LoVo (cell line): ENCODE data around the gene GRK1.

Source experiments
- DNase-seq: peaks from one replicate; pipeline ENCODE4 v3.0.0-alpha.2; 2016; ENCODE audit warnings: low spot score

The GRK1 gene

GRCh38 chr13:113650275-113650674 is 16.7 kb upstream of the GRK1 start:
- no peak for DNase-seq

- DNase-seq = no peak
Measured at GRCh38 chr13:113650731-113651148, 16.3 kb upstream of the GRK1 start.

GRCh38 chr13:113651511-113652403 is 15.3 kb upstream of the GRK1 start:
- no peak for DNase-seq

GRCh38 chr13:113652404-113653263 is 14.4 kb upstream of the GRK1 start:
- no peak for DNase-seq

DNA sequence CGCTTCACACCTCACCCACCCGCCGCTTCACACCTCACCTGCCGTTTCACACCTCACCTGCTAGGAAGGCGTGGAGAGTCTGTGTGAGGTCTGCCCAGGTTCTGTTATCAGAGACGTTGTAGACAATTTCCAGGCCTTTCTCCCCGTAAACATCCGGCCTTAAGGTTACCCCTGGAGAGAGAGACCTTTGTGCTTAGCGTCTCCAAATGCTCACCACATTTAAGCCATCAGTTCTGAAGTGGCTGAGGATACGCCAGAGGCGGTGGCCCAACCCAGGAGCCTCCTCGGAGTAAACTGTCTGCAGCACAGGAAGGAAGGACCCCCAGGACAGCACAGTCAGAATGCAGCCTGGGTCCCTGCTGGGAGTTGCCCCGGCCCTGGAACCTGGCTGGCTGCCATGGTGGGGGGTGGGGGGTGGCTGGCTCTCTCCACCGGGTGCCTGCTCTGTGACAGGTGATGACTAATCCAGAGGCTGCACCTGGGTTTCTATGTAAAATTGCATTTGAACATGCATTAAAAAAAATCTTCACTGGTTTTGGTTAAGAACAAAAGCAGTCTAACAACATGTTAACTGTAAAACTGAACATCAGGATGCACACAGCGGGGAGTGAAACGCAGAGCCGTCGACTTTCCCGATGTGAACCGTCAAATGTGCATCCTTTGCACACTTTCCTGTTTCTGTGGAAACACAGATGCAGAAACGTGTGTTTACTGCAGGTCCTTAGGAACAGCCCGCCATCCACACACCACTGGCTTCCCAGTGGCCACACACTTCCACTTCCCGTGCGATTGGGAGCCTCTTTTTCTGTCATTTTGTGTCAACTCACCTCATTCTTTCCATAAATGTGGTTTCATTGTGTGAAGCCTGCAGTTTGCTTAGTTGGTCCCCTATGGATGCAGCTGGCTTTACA is 13.5 kb upstream of the GRK1 start:
- no peak for DNase-seq

DNA sequence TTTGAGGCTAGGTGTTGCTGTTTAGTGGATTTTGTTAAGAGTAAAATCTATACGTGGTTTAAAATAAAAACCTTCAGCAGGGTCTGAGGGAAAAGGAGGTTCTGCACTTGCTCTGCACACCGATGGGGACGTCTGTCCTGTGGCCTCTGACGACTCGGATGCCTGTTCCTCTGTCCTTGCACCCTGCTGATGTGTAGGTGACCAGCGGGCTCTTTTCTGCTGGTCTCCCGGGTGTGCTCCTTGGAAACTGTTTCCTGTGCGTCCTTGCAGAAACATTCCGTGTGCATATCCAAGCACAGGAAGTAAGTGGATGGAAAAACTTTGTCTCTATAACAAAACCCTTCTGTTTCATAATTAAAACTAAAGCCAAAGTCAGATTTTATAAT is 12.9 kb upstream of the GRK1 start:
- no peak for DNase-seq

DNA sequence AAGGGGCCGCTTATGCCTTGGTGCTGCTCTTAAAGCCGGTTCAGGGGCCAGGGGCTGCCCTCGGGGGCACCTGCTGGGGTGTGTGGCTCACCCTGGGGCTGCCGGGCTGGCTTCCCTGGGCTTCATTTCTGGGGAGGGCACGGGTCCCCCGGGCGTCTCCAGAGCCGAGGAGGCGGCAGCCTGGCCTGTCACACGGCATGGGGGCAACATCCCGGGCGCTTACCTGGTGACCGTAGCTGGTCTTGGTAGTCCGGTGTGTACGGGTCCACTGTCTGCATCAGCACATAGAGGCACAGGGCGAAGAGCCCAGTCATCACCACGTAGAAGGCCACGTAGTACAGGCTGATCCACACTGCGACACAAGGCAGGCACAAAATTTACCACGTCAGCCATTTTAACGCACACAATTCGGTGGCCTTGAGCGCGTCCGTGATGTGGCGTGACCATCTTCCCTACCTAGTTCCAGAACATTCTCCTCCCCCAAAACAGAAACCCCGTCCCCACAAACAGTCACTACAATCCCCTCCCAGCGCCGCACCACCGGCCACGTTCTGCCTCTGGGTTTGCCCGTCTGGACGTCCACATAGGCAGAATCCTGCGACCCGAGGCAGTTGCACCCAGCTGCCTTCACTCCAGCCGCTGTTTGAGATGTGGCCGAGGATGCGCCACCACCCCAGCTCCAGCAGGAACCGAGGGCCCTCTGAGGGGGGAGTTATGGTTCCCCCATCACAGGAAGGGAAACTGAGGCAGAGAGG is 12.3 kb upstream of the GRK1 start:
- DNase-seq = no peak

DNA sequence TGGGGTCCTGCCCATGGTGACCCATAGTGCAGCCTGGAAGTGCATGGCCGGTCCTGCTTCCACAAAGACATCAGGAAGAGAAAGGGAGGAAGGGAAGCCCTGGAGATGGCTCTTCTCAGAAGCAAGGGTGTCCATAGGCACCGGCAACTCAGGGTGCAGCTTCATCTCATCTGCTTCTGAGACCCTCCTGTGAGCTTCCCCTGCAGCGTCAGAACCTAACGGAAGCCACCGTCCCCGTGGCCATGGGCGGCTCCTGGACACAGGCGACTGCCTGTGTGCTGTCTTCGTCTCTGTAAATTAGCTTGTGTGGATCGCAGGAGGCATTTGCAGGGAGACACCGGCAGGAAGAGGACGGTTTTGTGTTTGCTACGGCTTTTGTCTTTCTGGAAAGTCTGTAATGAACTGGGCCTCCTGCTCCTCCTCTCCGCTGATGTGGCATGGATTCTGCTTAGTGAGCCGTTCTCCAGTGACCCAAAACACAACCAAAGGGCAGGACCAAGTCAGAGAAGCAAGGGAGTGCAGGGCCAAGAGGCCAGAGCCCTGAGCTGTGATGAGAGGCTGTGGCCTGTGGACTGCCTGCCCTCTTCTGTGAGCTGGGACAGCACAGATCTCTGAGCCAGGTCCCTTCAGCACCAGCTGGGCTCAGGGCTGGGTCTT is 11.5 kb upstream of the GRK1 start:
- DNase-seq = no peak

GRCh38 chr13:113656003-113656588 is 10.9 kb upstream of the GRK1 start:
- DNase-seq = no peak

DNA sequence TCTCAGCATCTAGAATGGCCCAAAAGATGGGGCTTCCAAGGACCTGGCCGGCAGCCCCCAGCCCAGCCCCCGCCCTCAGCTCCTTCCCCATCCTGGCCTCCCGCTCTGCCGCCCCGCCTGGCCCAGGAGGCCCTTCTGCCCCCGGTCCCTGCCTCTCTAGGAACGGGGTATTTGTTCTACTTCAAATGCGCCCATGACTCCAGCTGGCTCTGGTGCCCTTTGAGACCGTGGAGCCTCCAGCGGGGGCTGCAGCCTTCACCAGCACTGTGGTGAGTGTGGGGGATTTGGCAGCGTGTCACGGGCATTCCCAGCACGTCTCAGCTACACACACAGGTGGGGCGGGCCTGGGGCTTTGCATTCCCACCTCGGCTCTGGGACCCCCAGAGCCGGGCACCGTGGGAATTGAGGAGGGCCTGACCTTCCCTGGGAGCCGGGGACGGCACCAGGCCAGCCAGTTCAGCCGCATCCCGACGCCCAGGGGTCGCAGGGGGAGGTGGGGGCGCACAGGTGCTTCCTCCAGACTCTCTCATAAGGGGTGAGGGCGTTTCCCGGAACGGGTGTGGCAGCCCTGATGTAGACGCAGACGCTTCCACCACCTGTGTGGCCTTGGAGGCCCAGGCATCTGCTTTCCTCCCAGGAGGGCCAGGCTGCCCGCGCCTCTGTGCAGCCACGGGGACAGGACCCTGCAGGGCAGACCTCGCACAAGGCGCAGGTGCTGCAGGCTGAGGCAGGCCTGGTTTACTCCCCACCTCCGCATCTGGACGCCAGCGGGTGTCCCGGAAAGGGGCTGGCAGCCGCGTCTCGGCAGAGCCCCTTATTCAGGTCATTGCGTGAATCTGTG is 10.0 kb upstream of the GRK1 start:
- DNase-seq = no peak

- no peak for DNase-seq
Measured at GRCh38 chr13:113657851-113658741, 8.9 kb upstream of the GRK1 start, which contains the start of gene ATP4B. Gene ATP4B (minus strand): TSS chr13:113658198. CDS start chr13:113658144, 54 bp downstream.

- DNase-seq = no peak
Measured at GRCh38 chr13:113658836-113659235, 8.2 kb upstream of the GRK1 start.

GRCh38 chr13:113659337-113659736 is 7.7 kb upstream of the GRK1 start:
- no peak for DNase-seq

- no peak for DNase-seq
Measured at GRCh38 chr13:113660066-113660465, 7.0 kb upstream of the GRK1 start.

GRCh38 chr13:113661509-113661908 is 5.5 kb upstream of the GRK1 start:
- DNase-seq = no peak

- no peak for DNase-seq
Measured at GRCh38 chr13:113663934-113664333, 3.1 kb upstream of the GRK1 start.

- DNase-seq = no peak
Measured at GRCh38 chr13:113664751-113665596, 2.0 kb upstream of the GRK1 start.
